ENCODE results near the gene SARNP.
"Not testable (repeated sequence)": the region's sequence is repeated elsewhere in the genome, so short reads cannot be mapped to it uniquely, and the experiment has no call there.

Gene SARNP

DNA sequence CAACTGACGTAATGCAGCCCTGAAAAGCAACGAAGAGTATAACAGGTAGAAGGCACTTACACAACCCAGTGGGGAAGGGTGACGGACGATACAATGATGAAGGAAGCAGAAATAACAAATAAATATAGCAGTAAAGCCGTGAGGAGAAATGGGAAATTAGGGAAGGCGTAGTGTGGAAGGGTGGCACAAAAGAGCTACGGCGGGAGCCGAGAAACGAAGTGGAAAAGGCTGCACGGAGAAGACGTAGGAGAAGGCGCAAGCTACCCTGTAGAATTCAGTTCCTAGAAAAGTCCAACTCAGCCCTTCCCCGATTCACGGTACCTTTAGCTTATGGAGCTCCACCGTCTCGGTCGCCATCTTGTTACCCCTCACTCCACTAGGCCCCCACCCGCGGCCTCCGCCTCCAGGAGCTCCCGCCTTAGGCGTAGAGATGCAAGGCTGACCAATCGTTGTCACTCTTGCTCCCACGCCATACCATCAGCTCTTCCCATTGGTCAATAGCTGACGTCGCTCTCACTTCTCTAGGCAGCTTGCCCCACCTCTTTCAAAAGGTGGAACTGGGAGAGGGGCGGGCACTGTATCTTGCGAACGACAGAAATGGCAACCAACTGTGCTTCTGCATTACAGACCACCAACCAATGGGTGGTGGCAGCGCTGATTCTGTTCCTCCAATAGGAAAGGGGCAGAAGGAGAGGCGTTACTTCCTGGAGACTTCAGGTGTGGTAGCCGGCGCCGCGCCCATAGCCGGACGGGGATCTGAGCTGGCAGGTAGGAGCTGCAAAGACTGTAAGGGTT lies at the start of gene SARNP, which contains the start of gene ORMDL2:
Gene SARNP, minus strand, starts transcription at position 380 of the 795 bp plus-strand sequence. Its CDS starts 23 bp downstream, at position 357.
Gene ORMDL2, plus strand, starts transcription at position 697 of the 795 bp plus-strand sequence. CDS start 959 bp downstream, outside the sequence.
- DNase-seq, result peak; percentile 99

DNA sequence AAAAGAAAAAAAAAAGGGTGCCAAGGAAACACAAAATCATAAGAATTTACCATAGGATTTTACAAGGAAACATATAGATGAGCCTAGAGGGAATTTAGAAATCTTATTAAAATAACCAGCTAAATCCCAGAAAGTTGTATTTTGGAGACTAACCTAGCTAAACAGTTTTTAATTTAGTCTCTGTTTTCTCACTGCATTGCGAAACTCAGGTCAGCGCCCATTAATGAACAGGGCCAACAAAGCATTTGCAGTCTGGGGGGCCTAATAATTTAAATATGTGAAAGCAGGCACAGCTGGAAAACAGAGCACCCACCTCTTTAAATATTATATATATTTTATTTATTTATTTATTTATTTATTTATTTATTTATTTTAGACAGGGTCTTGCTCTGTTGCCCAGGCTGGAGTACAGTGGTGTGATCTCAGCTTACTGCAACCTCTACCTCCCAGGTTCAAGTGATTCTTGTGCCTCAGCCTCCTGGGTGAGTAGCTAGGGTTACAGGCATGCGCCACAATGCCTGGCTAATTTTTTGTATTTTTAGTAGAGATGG lies 49.0 kb upstream of the SARNP start:
- not testable (repeated sequence) for DNase-seq

DNA sequence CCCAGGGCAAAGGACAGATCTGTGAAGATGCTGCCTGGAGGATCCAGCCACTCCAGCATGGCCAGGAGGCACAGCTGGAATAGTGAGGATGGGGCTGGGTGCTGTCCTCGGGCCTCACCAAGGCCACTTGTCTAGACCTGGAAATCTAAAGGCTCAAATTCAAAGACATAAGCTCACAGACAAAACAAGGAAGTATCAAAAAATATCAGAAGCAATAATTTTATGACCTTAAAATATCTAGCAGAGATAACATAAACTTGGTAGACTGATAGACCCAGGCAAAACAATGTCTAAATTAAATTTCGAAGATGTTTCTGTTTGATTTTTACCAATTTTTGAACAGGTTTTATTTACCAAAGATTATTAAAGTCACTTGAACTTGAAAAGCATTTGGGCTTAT lies 47.8 kb upstream of the SARNP start:
- DNase-seq, result no peak

GRCh38 chr12:55862931-55863330 lies 45.4 kb upstream of the SARNP start:
- DNase-seq, result not testable (repeated sequence)

DNA sequence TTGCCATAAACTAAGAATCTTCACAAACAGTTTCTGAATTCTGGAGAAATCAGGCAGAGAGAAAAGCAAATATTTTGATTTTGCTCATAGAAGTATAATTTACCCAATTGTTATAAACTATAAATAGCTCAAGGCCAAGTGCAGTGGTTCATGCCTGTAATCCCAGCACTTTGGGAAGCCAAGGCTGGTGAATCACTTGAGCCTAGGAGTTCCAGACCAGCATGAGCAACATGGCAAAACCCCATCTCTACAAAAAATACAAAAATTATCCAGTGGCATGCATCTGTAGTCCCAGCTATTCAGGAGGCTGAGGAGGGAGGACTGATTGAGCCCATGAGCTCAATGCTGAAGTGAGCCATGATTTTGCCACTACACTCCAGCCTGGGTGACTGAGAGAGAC lies 44.8 kb upstream of the SARNP start:
- no peak for DNase-seq

- DNase-seq, result no peak
Measured at GRCh38 chr12:55861871-55862270, 44.3 kb upstream of the SARNP start.

- DNase-seq, result no peak
Measured at GRCh38 chr12:55861396-55861795, 43.9 kb upstream of the SARNP start.

- DNase-seq, result no peak
Measured at GRCh38 chr12:55852740-55853139, 35.2 kb upstream of the SARNP start.

GRCh38 chr12:55850893-55851292 lies 33.4 kb upstream of the SARNP start:
- DNase-seq, result no peak

DNA sequence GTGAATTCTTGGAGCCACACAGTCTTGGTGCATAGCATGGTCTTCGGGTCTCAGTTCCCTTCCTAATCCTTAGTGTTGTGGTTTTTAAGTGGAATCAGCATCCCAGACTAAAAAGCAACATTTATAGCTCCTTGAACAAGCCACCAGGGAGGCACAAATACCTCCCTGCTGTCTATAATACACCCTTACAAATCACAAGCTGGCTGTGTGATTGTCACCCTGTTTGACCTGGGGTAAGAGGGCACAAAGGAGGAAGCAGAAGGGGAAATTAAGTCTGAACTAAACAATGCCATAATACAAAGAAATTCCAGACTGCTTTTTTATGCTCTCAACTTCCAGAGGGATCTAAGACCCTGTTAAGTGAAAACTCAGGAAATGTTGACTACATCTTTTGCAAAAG lies 32.9 kb upstream of the SARNP start:
- DNase-seq, result no peak

DNA sequence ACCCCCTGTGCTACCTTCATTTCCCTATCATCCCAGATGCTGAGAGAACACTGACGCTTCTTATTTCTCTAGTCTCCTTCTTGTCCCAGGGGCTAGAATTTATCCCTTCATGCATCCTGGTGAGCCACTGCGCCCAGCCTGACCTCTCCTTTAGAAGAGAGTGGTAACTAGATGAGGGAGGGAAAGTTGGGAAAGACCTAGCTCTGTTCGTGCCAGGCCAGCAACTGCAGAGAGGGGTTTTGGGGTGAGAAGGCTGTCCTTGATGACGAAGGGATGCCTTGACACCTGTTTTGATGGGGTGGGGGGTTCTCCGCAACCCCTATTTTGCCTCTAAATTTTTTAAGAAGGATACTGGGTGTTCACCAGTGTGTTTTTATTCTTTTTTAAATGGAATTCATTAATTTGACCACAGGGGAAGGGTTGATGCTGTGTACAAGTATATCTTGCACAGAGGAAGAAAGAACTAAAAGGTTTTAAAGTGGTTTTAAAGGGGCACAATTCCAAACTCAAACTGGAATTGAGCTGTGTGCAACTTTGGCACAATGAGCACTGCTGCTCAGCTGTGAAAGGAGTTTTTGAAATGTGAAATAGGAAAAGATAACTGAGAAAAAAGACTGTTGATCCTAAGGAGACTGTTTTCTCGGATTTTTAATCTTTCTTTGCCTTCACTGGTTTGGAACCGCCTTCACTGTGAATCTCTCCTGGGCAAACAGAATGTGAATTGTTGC lies 32.3 kb upstream of the SARNP start:
- no peak for DNase-seq

- no peak for DNase-seq
Measured at GRCh38 chr12:55847603-55848291, 30.2 kb upstream of the SARNP start.

DNA sequence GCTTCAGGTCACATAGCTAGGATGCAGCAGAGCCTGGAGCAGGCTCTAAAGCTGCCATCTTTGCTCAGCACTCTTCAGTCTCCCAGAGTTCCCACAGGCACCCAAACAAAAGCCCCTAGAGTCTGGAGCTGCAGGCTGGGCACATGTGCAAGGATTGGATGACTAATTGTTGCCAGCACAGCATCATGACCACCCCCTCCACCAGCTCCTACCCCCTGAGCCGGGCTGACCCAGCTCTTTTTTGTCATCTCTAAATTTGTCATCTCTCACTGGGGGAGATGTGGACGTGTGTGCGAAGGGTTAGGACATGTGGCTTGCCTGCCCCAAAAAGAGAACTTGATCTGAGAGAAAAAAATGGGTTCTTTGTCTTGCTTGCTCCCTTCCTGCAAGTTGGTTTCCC lies 29.5 kb upstream of the SARNP start:
- no peak for DNase-seq

DNA sequence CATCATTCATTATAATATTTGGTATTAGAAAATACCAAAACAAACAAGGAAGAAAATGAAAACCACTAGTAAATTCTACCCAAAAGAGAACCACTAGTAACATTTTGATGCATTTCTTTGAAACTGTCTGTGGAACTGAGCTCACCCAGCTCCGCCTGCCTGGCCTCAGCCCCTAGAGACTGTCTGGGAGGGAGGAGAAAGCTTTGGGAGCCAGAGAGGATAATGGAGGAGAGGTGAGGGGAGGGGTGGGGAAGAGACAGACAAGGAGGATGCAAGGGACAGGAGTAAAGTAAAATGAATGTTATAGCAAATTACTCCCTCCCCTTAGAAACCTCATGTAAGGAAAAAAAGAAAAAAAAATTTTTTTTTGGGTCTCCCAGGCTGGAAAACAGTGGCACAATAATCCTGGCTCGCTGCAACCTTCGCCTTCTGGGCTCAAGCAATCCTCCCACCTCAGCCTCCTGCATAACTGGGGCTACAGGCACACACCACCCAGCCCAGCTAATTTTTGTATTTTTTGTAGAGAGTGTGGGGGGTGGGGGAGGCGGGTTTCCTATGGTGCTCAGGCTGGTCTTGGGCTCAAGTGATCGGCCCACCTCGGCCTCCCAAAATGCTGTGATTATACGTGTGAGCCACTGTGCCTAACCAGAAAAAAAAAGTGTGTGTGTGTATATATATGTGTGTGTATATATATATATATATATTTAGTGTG lies 28.4 kb upstream of the SARNP start:
- DNase-seq, result no peak

DNA sequence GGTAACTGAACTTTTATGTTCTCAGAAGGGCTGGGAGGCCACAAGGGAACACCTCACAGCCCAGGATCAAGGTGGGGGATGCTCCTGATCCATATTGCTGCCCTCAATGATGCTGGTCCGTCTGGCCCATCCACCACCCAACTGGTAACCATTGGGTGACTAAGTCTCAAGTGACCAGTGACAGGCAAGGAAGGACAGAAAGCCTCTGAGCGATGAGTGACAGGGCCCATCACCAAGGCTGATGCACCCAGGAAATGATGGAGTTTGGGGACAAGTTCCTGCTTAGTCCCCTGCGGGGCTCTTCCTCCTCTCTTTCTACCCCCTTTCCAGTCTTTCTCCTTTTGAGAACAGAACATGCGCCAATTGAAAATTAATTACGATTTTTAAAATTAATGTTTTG lies 27.8 kb upstream of the SARNP start:
- no peak for DNase-seq

DNA sequence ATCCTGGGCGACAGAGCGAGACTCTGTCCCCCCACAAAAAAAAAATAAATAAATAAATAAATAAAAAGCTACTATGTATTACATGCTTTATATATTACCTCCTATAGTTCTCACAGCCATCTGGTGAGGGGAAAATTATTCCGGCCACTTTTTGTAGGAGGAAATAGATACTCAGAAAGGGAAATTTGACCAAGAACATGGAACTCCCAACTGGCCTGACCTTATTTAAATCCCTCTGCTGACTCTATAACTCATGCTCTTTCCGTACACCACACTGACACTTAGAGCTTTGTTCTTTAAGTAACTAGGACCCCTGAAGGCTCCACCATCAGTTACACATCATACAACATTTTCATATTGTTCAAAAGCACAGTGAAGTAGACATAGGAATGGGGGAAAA lies 27.4 kb upstream of the SARNP start:
- DNase-seq, result no peak

GRCh38 chr12:55843431-55843830 lies 25.9 kb upstream of the SARNP start:
- DNase-seq, result no peak

DNA sequence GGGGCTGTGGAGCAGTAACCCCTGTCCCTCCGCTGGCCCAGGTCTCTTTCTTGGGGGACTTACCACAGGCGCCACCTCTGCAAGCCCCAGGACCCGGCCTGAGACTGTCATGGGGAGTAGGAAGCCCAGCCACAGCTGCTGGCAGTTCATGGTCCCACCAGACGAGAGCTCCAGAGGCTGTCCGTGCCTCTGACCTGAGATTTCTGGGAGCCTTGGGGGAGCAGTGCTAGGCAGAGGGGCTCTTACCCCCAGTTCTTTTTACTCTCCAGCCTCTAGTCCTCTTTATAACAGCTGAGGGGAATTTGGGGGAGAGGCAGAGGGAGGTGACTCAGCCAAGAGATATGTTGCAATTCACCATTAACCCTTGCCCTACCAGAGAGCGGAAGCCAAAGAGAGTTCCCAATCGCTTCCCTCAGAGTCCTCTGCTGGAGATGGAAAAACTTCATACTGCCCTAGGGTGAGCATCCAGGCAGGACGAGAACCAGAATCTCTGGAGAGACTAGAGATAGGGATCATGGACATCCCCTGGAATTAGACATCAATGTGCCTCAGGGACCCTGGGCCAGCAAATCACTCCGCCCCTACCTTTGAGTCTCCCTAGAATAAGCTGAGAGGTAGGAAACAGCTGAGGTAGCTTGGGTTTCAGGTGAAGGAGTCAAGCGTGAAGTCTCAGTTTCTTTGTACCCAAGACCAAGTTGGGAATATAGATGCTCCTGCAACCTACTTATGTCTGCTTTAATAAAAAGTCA lies 25.3 kb upstream of the SARNP start, which contains the start of gene MMP19:
Gene MMP19, minus strand, starts transcription at position 256 of the 749 bp plus-strand sequence. Its CDS starts 106 bp downstream, at position 150.
- no peak for DNase-seq

GRCh38 chr12:55840581-55841351 lies 23.2 kb upstream of the SARNP start:
- no peak for DNase-seq

GRCh38 chr12:55839345-55840140 lies 22.0 kb upstream of the SARNP start:
- no peak for DNase-seq

Data from NCI-H1436 treated with DMSO at 0.1 percent for 48 hours (cell line).